OCI-LY3 (cell line): ENCODE results near the gene NOS1AP.

Experiments used
- CTCF ChIP-seq: fragments of 200-600, 300-600 bp; sonication (generic); IDR thresholded peaks from 2 replicates; pipeline ENCODE4 v1.5.1; 2014; ENCODE audit warnings: antibody characterized with exemption, low read length, low read depth
- EZH2phosphoT487 ChIP-seq: fragments of 200-600 bp; shearing (Covaris generic); IDR thresholded peaks from 2 replicates; pipeline ENCODE4 v1.6.1; 2018; ENCODE audit warnings: antibody characterized with exemption, mixed run types, low read depth

GRCh38 chr1:162329826-162330225, 260.3 kb downstream of the NOS1AP start:
- TF ChIP-seq CTCF, result no peak
- no peak for TF ChIP-seq EZH2phosphoT487
